Uterus (tissue), 2 donors: Measurements from ENCODE around the gene ZNF574.

Experiments used
- POLR2A ChIP-seq, 2 donors: fragments of 450-650 bp; IDR thresholded peaks; one replicate each; pipeline ENCODE4 v1.6.1; 2016; ENCODE audit warnings: antibody characterized with exemption in 2 of 2, mild to moderate bottlenecking in 1 of 2, moderate library complexity in 1 of 2
- TF ChIP-seq, protein P1 (sequence below), 4 experiments: fragments of 200-600 bp in 2 of 4; fragments of 450-650 bp in 2 of 4; sonication (generic) in 2 of 4; IDR thresholded peaks; one replicate each; pipeline ENCODE4 v1.5.1; 2016 to 2019; ENCODE audit warnings: antibody characterized with exemption in 4 of 4, mild to moderate bottlenecking in 2 of 4, moderate library complexity in 1 of 4

DNA sequence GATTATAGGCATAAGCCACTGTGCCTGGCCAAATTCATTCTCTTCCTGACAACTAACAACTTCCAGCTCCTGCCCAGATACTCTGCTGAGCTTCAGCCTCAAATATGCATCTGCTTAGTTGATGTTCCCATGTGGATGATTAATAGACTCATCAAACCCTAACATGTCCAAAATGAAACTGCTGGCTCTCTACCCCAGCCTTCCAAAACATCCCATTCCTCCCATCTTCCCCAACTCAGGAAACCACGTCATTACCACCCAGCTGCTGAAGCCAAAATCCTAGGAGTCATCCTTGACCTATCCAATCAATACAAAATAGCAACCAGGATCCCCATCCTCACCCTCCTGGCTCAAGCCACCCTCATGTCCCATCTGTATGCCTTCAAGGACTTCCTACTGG lies 35.4 kb downstream of the ZNF574 start:
- TF ChIP-seq, protein P1, sequence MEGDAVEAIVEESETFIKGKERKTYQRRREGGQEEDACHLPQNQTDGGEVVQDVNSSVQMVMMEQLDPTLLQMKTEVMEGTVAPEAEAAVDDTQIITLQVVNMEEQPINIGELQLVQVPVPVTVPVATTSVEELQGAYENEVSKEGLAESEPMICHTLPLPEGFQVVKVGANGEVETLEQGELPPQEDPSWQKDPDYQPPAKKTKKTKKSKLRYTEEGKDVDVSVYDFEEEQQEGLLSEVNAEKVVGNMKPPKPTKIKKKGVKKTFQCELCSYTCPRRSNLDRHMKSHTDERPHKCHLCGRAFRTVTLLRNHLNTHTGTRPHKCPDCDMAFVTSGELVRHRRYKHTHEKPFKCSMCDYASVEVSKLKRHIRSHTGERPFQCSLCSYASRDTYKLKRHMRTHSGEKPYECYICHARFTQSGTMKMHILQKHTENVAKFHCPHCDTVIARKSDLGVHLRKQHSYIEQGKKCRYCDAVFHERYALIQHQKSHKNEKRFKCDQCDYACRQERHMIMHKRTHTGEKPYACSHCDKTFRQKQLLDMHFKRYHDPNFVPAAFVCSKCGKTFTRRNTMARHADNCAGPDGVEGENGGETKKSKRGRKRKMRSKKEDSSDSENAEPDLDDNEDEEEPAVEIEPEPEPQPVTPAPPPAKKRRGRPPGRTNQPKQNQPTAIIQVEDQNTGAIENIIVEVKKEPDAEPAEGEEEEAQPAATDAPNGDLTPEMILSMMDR (IDR thresholded peaks at IDR 0.05): no peak
- no peak for TF ChIP-seq POLR2A (IDR thresholded peaks at IDR 0.05)
